Testis (tissue), 2 donors: Measurements from ENCODE around the gene DTX2.

Experiments used
- POLR2A ChIP-seq: fragments of 450-650 bp; IDR thresholded peaks from one replicate; pipeline ENCODE4 v1.6.1; 2017; ENCODE audit warnings: antibody characterized with exemption, mild to moderate bottlenecking, moderate library complexity
- TF ChIP-seq, protein P1 (sequence below), 3 experiments: fragments of 450-650 bp in 2 of 3; fragments of 200-600 bp in 1 of 3; sonication (generic) in 1 of 3; IDR thresholded peaks; one replicate each; pipeline ENCODE4 v1.5.1; 2016 to 2019; ENCODE audit warnings: antibody characterized with exemption in 3 of 3, mild to moderate bottlenecking in 2 of 3, moderate library complexity in 1 of 3

GRCh38 chr7:76426246-76426645 is 35.3 kb upstream of the DTX2 start:
- TF ChIP-seq, protein P1, sequence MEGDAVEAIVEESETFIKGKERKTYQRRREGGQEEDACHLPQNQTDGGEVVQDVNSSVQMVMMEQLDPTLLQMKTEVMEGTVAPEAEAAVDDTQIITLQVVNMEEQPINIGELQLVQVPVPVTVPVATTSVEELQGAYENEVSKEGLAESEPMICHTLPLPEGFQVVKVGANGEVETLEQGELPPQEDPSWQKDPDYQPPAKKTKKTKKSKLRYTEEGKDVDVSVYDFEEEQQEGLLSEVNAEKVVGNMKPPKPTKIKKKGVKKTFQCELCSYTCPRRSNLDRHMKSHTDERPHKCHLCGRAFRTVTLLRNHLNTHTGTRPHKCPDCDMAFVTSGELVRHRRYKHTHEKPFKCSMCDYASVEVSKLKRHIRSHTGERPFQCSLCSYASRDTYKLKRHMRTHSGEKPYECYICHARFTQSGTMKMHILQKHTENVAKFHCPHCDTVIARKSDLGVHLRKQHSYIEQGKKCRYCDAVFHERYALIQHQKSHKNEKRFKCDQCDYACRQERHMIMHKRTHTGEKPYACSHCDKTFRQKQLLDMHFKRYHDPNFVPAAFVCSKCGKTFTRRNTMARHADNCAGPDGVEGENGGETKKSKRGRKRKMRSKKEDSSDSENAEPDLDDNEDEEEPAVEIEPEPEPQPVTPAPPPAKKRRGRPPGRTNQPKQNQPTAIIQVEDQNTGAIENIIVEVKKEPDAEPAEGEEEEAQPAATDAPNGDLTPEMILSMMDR (IDR thresholded peaks at IDR 0.05), result no peak
- TF ChIP-seq POLR2A, result no peak
